ENCODE results near the gene ORMDL2.

The ORMDL2 gene

DNA sequence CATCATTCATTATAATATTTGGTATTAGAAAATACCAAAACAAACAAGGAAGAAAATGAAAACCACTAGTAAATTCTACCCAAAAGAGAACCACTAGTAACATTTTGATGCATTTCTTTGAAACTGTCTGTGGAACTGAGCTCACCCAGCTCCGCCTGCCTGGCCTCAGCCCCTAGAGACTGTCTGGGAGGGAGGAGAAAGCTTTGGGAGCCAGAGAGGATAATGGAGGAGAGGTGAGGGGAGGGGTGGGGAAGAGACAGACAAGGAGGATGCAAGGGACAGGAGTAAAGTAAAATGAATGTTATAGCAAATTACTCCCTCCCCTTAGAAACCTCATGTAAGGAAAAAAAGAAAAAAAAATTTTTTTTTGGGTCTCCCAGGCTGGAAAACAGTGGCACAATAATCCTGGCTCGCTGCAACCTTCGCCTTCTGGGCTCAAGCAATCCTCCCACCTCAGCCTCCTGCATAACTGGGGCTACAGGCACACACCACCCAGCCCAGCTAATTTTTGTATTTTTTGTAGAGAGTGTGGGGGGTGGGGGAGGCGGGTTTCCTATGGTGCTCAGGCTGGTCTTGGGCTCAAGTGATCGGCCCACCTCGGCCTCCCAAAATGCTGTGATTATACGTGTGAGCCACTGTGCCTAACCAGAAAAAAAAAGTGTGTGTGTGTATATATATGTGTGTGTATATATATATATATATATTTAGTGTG, 28.1 kb downstream of the ORMDL2 start:
- TF ChIP-seq, protein P1, sequence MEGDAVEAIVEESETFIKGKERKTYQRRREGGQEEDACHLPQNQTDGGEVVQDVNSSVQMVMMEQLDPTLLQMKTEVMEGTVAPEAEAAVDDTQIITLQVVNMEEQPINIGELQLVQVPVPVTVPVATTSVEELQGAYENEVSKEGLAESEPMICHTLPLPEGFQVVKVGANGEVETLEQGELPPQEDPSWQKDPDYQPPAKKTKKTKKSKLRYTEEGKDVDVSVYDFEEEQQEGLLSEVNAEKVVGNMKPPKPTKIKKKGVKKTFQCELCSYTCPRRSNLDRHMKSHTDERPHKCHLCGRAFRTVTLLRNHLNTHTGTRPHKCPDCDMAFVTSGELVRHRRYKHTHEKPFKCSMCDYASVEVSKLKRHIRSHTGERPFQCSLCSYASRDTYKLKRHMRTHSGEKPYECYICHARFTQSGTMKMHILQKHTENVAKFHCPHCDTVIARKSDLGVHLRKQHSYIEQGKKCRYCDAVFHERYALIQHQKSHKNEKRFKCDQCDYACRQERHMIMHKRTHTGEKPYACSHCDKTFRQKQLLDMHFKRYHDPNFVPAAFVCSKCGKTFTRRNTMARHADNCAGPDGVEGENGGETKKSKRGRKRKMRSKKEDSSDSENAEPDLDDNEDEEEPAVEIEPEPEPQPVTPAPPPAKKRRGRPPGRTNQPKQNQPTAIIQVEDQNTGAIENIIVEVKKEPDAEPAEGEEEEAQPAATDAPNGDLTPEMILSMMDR (conservative IDR thresholded peaks at IDR 0.05; ENCODE audit: low read depth), result no peak

GRCh38 chr12:55847033-55847432, 29.2 kb downstream of the ORMDL2 start:
- ChIA-PET CTCF (interaction anchor here (0.8 to 1.1 kb wide), 2 partner anchors 16 to 38 kb away, joined by 3 to 4 read pairs; no protein-coding TSS in a partner anchor), POLR2A (ENCODE audit: low non-redundant PET) (no interaction called here)
- DNase-seq (ENCODE audit: low spot score), result no peak
- TF ChIP-seq, protein P1 (conservative IDR thresholded peaks at IDR 0.05; ENCODE audit: low read depth), result no peak
- H3K27ac ChIP-seq, result peak overlapping the region; percentile 96

More for the DNA sequence above, 28.1 kb downstream of the ORMDL2 start:
- CTCF ChIA-PET, result interaction anchor here (0.7 to 1.1 kb wide), 2 partner anchors 39 to 55 kb away, joined by 3 to 4 read pairs; no protein-coding TSS in a partner anchor
- POLR2A ChIA-PET (ENCODE audit: low non-redundant PET), result interaction anchor here (0.6 kb wide), 1 partner anchor 99 kb away, joined by 5 read pairs; no protein-coding TSS in a partner anchor
- peak overlapping the region; percentile 96 for H3K27ac ChIP-seq
- DNase-seq (ENCODE audit: low spot score), result no peak

- peak overlapping the region; percentile 96 for H3K27ac ChIP-seq
- CTCF ChIA-PET, result interaction anchor here (0.8 kb wide), 1 partner anchor 16 kb away, joined by 3 read pairs; no protein-coding TSS in a partner anchor
- TF ChIP-seq, protein P1 (conservative IDR thresholded peaks at IDR 0.05; ENCODE audit: low read depth), result no peak
- peak; percentile 73 for DNase-seq (ENCODE audit: low spot score)
- POLR2A ChIA-PET (ENCODE audit: low non-redundant PET), result no interaction called here
Observed at GRCh38 chr12:55847603-55848291, 29.9 kb downstream of the ORMDL2 start.

DNA sequence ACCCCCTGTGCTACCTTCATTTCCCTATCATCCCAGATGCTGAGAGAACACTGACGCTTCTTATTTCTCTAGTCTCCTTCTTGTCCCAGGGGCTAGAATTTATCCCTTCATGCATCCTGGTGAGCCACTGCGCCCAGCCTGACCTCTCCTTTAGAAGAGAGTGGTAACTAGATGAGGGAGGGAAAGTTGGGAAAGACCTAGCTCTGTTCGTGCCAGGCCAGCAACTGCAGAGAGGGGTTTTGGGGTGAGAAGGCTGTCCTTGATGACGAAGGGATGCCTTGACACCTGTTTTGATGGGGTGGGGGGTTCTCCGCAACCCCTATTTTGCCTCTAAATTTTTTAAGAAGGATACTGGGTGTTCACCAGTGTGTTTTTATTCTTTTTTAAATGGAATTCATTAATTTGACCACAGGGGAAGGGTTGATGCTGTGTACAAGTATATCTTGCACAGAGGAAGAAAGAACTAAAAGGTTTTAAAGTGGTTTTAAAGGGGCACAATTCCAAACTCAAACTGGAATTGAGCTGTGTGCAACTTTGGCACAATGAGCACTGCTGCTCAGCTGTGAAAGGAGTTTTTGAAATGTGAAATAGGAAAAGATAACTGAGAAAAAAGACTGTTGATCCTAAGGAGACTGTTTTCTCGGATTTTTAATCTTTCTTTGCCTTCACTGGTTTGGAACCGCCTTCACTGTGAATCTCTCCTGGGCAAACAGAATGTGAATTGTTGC, 31.9 kb downstream of the ORMDL2 start:
- POLR2A ChIA-PET (ENCODE audit: low non-redundant PET), result no interaction called here
- no peak for DNase-seq (ENCODE audit: low spot score)
- TF ChIP-seq, protein P1 (conservative IDR thresholded peaks at IDR 0.05; ENCODE audit: low read depth), result no peak
- H3K27ac ChIP-seq, result no peak overlapping the region
- CTCF ChIA-PET, result interaction anchor here (0.6 kb wide), 1 partner anchor 699 kb away, joined by 3 read pairs; no protein-coding TSS in a partner anchor

DNA sequence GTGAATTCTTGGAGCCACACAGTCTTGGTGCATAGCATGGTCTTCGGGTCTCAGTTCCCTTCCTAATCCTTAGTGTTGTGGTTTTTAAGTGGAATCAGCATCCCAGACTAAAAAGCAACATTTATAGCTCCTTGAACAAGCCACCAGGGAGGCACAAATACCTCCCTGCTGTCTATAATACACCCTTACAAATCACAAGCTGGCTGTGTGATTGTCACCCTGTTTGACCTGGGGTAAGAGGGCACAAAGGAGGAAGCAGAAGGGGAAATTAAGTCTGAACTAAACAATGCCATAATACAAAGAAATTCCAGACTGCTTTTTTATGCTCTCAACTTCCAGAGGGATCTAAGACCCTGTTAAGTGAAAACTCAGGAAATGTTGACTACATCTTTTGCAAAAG, 32.6 kb downstream of the ORMDL2 start:
- ChIA-PET CTCF (no interaction called here), POLR2A (ENCODE audit: low non-redundant PET) (no interaction called here)
- no peak for DNase-seq (ENCODE audit: low spot score)
- TF ChIP-seq, protein P1 (conservative IDR thresholded peaks at IDR 0.05; ENCODE audit: low read depth), result no peak
- H3K27ac ChIP-seq, result no peak overlapping the region

GRCh38 chr12:55850893-55851292, 33.1 kb downstream of the ORMDL2 start:
- TF ChIP-seq, protein P1 (conservative IDR thresholded peaks at IDR 0.05; ENCODE audit: low read depth), result no peak
- POLR2A ChIA-PET (ENCODE audit: low non-redundant PET), result no interaction called here
- no peak overlapping the region for H3K27ac ChIP-seq
- CTCF ChIA-PET, result no interaction called here
- DNase-seq (ENCODE audit: low spot score), result no peak
